ENCODE measurements around the gene SPATS2.

DNA sequence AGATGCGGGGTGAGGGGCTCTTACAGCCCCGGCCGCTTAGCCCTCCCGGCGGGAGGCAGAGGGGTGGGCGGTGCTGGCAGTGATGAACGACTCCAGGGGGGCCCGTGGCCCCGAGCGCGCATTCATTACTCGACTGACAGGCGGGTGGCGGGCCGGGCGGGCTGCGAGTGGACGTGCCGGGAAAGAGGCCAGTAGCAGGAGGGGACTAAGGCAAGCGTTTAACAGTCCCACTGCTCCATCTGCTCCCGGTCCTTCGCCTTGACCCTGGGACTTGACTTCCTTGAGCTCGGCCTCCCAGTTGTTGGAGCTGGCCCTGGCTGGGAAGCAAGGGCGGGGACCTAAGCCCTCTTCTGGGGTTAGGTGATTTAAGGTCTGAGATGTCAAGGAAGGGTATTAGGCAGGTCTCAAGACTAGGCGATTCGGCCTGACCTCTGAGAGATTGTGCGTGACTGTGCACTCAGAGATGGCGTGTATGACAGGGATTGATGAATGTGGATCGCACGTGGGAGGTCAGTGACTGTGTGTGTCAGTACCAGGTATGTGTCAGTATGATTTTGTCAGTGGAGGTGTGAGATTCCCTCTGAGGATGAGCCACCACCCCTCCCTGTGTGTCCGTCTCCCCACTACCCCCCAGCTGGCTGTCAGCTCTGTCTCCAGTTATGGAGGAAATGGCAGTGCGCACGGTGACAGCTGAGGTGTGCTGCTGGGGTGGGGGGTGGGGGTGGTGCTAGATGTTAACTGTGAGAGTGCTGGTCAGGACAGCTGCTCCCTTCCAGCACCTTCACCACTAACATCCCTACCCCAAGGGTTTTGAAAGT, 24.1 kb upstream of the SPATS2 start:
- TF ChIP-seq CTCF (IDR thresholded peaks at IDR 0.05): no peak
- peak; percentile 15 for TF ChIP-seq EZH2phosphoT487 (IDR thresholded peaks at IDR 0.05)
- TF ChIP-seq EZH2 (IDR thresholded peaks at IDR 0.05): no peak
